ENCODE measurements around the gene ZBTB11.
"Not testable (repeated sequence)": the region's sequence is repeated elsewhere in the genome, so short reads cannot be mapped to it uniquely, and the experiment has no call there.

The ZBTB11 gene, protein sequence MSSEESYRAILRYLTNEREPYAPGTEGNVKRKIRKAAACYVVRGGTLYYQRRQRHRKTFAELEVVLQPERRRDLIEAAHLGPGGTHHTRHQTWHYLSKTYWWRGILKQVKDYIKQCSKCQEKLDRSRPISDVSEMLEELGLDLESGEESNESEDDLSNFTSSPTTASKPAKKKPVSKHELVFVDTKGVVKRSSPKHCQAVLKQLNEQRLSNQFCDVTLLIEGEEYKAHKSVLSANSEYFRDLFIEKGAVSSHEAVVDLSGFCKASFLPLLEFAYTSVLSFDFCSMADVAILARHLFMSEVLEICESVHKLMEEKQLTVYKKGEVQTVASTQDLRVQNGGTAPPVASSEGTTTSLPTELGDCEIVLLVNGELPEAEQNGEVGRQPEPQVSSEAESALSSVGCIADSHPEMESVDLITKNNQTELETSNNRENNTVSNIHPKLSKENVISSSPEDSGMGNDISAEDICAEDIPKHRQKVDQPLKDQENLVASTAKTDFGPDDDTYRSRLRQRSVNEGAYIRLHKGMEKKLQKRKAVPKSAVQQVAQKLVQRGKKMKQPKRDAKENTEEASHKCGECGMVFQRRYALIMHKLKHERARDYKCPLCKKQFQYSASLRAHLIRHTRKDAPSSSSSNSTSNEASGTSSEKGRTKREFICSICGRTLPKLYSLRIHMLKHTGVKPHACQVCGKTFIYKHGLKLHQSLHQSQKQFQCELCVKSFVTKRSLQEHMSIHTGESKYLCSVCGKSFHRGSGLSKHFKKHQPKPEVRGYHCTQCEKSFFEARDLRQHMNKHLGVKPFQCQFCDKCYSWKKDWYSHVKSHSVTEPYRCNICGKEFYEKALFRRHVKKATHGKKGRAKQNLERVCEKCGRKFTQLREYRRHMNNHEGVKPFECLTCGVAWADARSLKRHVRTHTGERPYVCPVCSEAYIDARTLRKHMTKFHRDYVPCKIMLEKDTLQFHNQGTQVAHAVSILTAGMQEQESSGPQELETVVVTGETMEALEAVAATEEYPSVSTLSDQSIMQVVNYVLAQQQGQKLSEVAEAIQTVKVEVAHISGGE

GRCh38 chr3:101676765-101677435, at the start of gene ZBTB11:
Gene ZBTB11 (minus strand): TSS chr3:101677132. CDS start chr3:101676914, 218 bp downstream.
- no peak for DNase-seq

GRCh38 chr3:101725890-101726275, 49.0 kb upstream of the ZBTB11 start:
- no peak for DNase-seq

DNA sequence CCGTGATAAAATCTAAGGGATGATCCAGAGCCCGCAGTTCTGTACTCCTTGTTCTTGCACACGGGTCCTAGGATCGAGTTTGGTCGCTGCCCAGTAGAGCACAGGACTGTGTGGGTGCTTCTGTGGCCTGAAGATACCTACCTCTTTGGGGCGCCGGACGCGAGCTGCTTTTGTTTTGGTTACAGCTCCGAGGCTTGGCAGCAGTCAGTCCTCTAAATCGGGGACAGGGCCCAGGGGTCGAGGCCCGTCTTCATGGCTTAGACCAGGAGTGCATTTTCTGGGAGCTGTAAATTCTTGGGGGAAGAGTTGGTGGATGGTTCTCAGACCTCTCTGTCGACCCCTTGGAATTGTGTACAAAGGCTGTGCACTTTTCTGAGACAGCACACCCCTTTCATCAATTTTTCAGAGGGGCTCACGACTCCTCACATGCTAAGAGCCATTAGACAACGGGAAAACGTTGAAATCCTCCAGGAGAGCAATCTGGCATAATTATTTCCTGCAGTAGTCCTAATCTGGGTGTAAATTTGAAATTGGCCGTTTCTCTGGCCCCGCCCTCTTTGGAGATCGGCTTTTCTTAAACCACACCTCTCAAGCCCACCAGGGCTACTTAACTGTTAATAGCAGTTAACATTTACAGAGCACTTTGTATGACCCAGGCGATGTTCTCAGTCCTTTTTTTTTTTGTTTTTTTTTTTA, 48.4 kb upstream of the ZBTB11 start:
- DNase-seq = no peak

GRCh38 chr3:101724329-101725193, 47.6 kb upstream of the ZBTB11 start, which contains the start of gene CEP97:
Gene CEP97 (plus strand): TSS chr3:101724614. CDS start chr3:101724677, 63 bp downstream.
- DNase-seq = peak; percentile 84

DNA sequence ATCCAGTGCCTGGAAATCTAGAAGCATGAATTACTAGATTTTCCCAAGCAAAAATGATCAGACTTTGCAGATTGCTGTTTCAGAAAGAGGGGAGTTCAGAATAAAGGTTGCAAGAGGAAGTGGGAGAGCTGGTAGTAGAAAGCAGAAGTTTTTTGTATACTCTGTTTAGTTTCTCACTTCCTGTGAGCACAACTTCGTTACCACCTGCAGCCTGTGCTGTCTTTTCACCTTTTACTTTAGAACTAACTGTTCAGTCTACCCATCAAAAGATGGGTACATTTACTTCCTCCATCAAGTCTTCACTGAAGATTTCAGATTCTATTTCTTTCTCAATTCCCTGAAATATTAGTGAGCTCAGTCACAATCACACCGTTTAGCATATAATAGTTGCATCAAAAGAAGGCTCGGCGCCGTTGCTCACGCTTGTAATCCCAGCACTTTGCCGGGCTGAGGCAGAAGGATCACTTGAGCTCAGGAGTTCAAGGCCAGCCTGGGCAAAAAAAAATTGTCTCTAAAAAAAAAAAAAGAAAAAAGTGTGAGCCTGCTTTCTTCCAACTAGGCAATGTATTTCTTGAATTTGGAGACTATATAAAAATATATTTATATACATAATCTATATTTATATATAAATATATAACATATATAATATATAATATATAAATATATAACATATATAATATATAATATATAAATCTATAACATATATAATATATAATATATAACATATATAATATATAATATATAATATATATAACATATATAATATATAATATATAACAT, 45.7 kb upstream of the ZBTB11 start:
- DNase-seq = peak; percentile 58

GRCh38 chr3:101720851-101721840, 44.2 kb upstream of the ZBTB11 start:
- peak; percentile 15 for DNase-seq

DNA sequence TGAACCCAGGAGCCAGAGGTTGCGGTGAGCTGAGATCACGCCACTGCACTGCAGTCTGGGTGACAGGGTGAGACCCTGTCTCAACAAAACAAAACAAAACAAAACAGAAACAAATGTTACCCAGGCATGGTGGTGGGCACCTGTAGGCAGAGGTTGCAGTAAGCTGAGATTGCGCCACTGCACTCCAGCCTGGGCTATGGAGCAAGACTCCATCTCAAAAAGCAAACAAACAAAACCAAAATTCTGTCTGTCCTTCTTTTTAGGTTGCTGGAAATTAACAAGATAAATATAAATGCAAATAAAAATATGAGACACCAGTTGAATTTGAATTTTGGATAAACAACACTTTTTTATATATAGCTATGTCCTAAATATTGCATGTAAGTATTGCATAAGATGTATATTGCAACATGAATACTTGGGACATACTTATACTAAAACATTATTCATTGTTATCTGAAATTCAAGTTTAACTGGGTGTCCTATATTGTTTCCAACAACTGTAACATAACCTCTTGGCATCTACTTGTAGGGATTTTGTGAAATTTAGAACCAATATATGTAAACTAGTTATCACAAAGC, 42.8 kb upstream of the ZBTB11 start:
- DNase-seq = no peak

DNA sequence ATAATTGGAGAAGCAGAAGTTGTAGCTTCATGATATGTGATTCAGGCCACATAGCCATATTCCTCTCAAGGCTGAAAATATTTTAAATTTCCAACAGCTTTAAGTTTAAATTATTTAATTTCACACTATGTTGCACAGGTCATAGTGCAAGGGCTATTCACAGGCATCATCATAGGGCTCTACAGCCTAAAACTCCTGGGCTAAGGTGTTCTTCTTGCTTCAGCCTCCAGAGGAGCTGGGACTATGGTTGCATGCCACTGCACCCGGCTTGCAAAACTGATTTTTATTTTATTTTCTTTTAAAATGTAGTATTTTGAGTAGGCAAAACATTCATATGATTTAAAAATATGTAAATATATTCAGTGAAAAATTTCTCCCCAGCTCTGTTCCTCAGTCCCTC, 41.5 kb upstream of the ZBTB11 start:
- DNase-seq = no peak

- DNase-seq = no peak
Measured at GRCh38 chr3:101709126-101709525, 32.2 kb upstream of the ZBTB11 start.

- DNase-seq = not testable (repeated sequence)
Measured at GRCh38 chr3:101704639-101705038, 27.7 kb upstream of the ZBTB11 start.

GRCh38 chr3:101703169-101703568, 26.2 kb upstream of the ZBTB11 start:
- no peak for DNase-seq

- no peak for DNase-seq
Measured at GRCh38 chr3:101702726-101703125, 25.8 kb upstream of the ZBTB11 start.

DNA sequence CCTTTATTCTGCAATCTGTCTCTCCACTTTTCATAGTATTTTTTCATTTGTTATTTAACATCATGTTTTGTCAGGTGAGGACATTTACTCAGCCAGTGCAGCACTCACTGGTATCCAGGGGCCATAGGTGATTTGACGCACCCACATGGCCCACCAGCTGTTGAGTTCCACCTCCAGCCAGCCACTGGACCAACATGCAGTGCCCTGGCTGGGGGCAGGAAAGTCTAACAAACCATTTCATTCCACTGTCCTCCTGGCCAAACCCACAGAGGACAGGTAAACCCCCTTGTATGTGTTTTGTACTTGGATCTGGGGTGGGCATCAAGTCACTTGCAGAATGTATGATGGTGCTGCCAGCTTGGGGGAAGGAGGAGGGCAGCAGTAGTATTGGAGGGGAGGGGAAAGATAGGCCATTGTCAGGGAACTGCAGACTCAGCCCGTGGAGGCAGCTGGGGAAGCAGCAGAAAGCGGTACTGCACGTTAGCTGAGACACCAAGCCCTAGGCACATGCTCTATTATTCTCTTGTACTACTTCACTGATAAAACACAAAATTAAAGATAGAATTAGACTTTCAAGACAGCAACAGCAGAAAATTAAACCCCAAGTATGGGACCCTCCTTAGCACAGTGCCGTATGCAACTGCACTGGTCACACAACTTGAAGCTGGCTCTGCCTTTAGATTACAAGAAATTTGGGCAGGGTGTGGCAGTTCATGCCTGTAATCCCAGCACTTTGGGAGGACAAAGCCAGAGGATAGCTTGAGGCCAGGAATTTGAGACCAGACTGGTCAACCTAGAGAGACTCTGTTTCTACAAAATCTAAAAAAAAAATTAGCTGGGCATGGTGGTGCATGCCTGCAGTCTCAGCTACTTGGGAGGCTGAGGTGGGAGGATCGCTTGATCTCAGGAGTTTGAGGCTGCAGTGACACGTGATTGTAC, 25.0 kb upstream of the ZBTB11 start:
- DNase-seq = no peak

- no peak for DNase-seq
Measured at GRCh38 chr3:101695779-101696372, 18.9 kb upstream of the ZBTB11 start.

DNA sequence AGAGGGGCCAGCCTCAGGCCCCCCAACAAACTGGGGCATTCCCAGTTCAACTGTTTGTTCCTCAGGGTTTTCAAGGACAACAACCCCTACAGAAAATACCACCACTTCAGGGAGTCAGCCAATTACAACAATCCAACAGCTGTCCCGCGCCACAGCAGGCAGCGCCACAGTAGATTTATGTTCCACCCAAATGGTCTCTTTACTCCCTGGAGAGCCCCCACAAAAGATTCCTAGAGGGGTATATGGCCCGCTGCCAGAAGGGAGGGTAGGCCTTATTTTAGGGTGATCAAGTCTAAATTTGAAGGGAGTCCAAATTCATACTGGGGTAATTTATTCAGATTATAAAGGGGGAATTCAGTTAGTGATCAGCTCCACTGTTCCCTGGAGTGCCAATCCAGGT, 17.9 kb upstream of the ZBTB11 start:
- DNase-seq = not testable (repeated sequence)

DNA sequence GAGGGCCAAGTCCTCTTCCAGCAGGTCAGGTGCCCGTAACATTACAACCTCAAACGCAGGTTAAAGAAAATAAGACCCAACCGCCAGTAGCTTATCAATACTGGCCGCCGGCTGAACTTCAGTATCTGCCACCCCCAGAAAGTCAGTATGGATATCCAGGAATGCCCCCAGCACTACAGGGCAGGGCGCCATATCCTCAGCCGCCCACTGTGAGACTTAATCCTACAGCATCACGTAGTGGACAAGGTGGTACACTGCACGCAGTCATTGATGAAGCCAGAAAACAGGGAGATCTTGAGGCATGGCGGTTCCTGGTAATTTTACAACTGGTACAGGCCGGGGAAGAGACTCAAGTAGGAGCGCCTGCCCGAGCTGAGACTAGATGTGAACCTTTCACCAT, 16.6 kb upstream of the ZBTB11 start:
- not testable (repeated sequence) for DNase-seq
